Muscle layer of duodenum (tissue), 2 donors: ENCODE data around the gene STK4.

Experiments used
- H3K27ac ChIP-seq: one replicate; pipeline ENCODE4 v1.7.0; 2013; ENCODE audit warnings: mild to moderate bottlenecking, low read length
- H3K27me3 ChIP-seq: one replicate; pipeline ENCODE4 v1.7.0; 2013; ENCODE audit warnings: low read depth, mild to moderate bottlenecking, control low read depth, low read length
- H3K36me3 ChIP-seq, 2 donors: one replicate each; pipeline ENCODE4 v1.7.0; 2013; ENCODE audit warnings: low read length in 2 of 2, control low read depth in 1 of 2, mild to moderate bottlenecking in 1 of 2; ENCODE audit not compliant: insufficient read depth in 2 of 2, control insufficient read depth in 1 of 2
- H3K4me1 ChIP-seq, 2 donors: one replicate each; pipeline ENCODE4 v1.7.0; 2013; ENCODE audit warnings: low read length in 2 of 2, mild to moderate bottlenecking in 2 of 2, control low read depth in 1 of 2, moderate library complexity in 1 of 2; ENCODE audit not compliant: insufficient read depth in 2 of 2, control insufficient read depth in 1 of 2
- H3K4me3 ChIP-seq, 2 donors: one replicate each; pipeline ENCODE4 v1.7.0; 2013; ENCODE audit warnings: low read length in 2 of 2, low read depth in 1 of 2, mild to moderate bottlenecking in 1 of 2
- H3K9me3 ChIP-seq, 2 donors: one replicate each; pipeline ENCODE4 v1.7.0; 2013; ENCODE audit warnings: low read length in 2 of 2, control low read depth in 1 of 2, mild to moderate bottlenecking in 1 of 2; ENCODE audit not compliant: control insufficient read depth in 1 of 2
- donor health status: healthy.

The STK4 gene

GRCh38 chr20:45044084-45044573 lies 77.8 kb downstream of the STK4 start:
- H3K36me3 ChIP-seq, result no peaks in the 10 kb centered on the region
- H3K27ac ChIP-seq, result no peak overlapping the region
- H3K4me1 ChIP-seq, result peaks cover 0 to 3% of the 10 kb centered on the region in 2 donors

GRCh38 chr20:45044601-45045000 lies 78.3 kb downstream of the STK4 start:
- no peaks in the 10 kb centered on the region for H3K36me3 ChIP-seq
- no peak overlapping the region for H3K27ac ChIP-seq
- no peaks in the 10 kb centered on the region for H3K27me3 ChIP-seq
- H3K9me3 ChIP-seq, result no peaks in the 10 kb centered on the region
- H3K4me3 ChIP-seq, result no peak overlapping the region
- H3K4me1 ChIP-seq, result peaks cover 0 to 3% of the 10 kb centered on the region in 2 donors

More at GRCh38 chr20:45044084-45044573, 77.8 kb downstream of the STK4 start:
- Histone ChIP-seq H3K9me3 (no peaks in the 10 kb centered on the region), H3K27me3 (no peaks in the 10 kb centered on the region), H3K4me3 (no peak overlapping the region)

- Histone ChIP-seq H3K9me3 (no peaks in the 10 kb centered on the region), H3K4me1 (no peaks in the 10 kb centered on the region), H3K36me3 (no peaks in the 10 kb centered on the region), H3K27ac (no peak overlapping the region), H3K4me3 (no peak overlapping the region), H3K27me3 (no peaks in the 10 kb centered on the region)
Observed at GRCh38 chr20:45047581-45048119, 81.3 kb downstream of the STK4 start.

- Histone ChIP-seq H3K27ac (no peak overlapping the region), H3K9me3 (no peaks in the 10 kb centered on the region), H3K4me3 (no peak overlapping the region), H3K36me3 (peaks cover 0 to 4% of the 10 kb centered on the region in 2 donors), H3K4me1 (no peaks in the 10 kb centered on the region), H3K27me3 (no peaks in the 10 kb centered on the region)
Observed at GRCh38 chr20:45049438-45049837, 83.1 kb downstream of the STK4 start.

GRCh38 chr20:45049904-45050471 lies 83.7 kb downstream of the STK4 start:
- Histone ChIP-seq H3K27ac (no peak overlapping the region), H3K4me1 (no peaks in the 10 kb centered on the region), H3K4me3 (no peak overlapping the region), H3K9me3 (no peaks in the 10 kb centered on the region), H3K36me3 (peaks cover 0 to 4% of the 10 kb centered on the region in 2 donors), H3K27me3 (no peaks in the 10 kb centered on the region)

- Histone ChIP-seq H3K36me3 (peaks cover 0 to 4% of the 10 kb centered on the region in 2 donors), H3K4me1 (no peaks in the 10 kb centered on the region), H3K4me3 (no peak overlapping the region), H3K9me3 (no peaks in the 10 kb centered on the region), H3K27ac (no peak overlapping the region), H3K27me3 (no peaks in the 10 kb centered on the region)
Observed at GRCh38 chr20:45051204-45052060, 85.1 kb downstream of the STK4 start.

GRCh38 chr20:45052698-45053429 lies 86.6 kb downstream of the STK4 start:
- Histone ChIP-seq H3K9me3 (no peaks in the 10 kb centered on the region), H3K27ac (no peak overlapping the region), H3K36me3 (peaks cover 10% of the 10 kb centered on the region in 2 donors), H3K27me3 (no peaks in the 10 kb centered on the region), H3K4me1 (no peaks in the 10 kb centered on the region), H3K4me3 (no peak overlapping the region)

GRCh38 chr20:45053430-45054351 lies 87.4 kb downstream of the STK4 start:
- Histone ChIP-seq H3K27me3 (no peaks in the 10 kb centered on the region), H3K9me3 (no peaks in the 10 kb centered on the region), H3K4me3 (no peak overlapping the region), H3K27ac (no peak overlapping the region), H3K4me1 (no peaks in the 10 kb centered on the region), H3K36me3 (peaks cover 10 to 11% of the 10 kb centered on the region in 2 donors)

- no peak overlapping the region for H3K4me3 ChIP-seq
- no peaks in the 10 kb centered on the region for H3K27me3 ChIP-seq
- no peaks in the 10 kb centered on the region for H3K9me3 ChIP-seq
- H3K36me3 ChIP-seq, result peaks cover 10 to 13% of the 10 kb centered on the region in 2 donors
- H3K27ac ChIP-seq, result no peak overlapping the region
- no peaks in the 10 kb centered on the region for H3K4me1 ChIP-seq
Observed at GRCh38 chr20:45055056-45055455, 88.7 kb downstream of the STK4 start.

- Histone ChIP-seq H3K9me3 (no peaks in the 10 kb centered on the region), H3K4me3 (no peak overlapping the region), H3K36me3 (peaks cover 10 to 13% of the 10 kb centered on the region in 2 donors), H3K27me3 (no peaks in the 10 kb centered on the region), H3K27ac (no peak overlapping the region), H3K4me1 (no peaks in the 10 kb centered on the region)
Observed at GRCh38 chr20:45056473-45057173, 90.3 kb downstream of the STK4 start.
